Cardiac muscle cell (in vitro differentiated cells and primary cell): Measurements from ENCODE around the gene ZNF195. TPM values are rescaled to one million over a fixed set of nuclear protein-coding genes. Genes with fewer than 3 reads are reported as not detected.

ENCODE experiments used
- DNase-seq, 2 donors: peaks; one replicate each; pipeline versions ENCODE4 v3.0.0 to v3.0.0-alpha.2; 2010 to 2017; ENCODE audit warnings: low read depth in 1 of 2, low spot score in 1 of 2
- H3K27ac ChIP-seq: fragments of 200-600 bp; sonication (generic); 2 replicates; pipeline ENCODE4 v1.5.1; 2016
- H3K27me3 ChIP-seq: fragments of 200-600 bp; sonication (generic); 2 replicates; pipeline ENCODE4 v1.6.0; 2016; ENCODE audit warnings: control low read depth
- H3K36me3 ChIP-seq: fragments of 200-600 bp; sonication (generic); 2 replicates; pipeline ENCODE4 v1.5.1; 2016; ENCODE audit warnings: control low read depth
- H3K4me1 ChIP-seq: fragments of 200-600 bp; sonication (generic); 2 replicates; pipeline ENCODE4 v1.8.1; 2017; ENCODE audit warnings: low read depth, mild to moderate bottlenecking, mixed run types
- H3K4me3 ChIP-seq: fragments of 200-600 bp; sonication (generic); 2 replicates; pipeline ENCODE4 v1.5.1; 2016; ENCODE audit warnings: mild to moderate bottlenecking
- H3K9me3 ChIP-seq: fragments of 200-600 bp; sonication (generic); 2 replicates; pipeline ENCODE4 v1.5.1; 2017; ENCODE audit warnings: low read depth, mild to moderate bottlenecking, control low read depth
- CTCF ChIP-seq: IDR thresholded peaks from 2 replicates; pipeline ENCODE4 v1.5.1; 2012; ENCODE audit warnings: low read depth, mild to moderate bottlenecking, low read length
- polyA plus RNA-seq: library from polyadenylated mRNA; unstranded; fragments of >200 nt; fragmentation: Nextera tagmentation; extraction: Ambion mirVana; gene quantifications from 2 replicates; pipeline ENCODE4 v1.2.1, GENCODE V29; 2016
- total RNA-seq: library from RNA; depleted of rRNA; stranded (reverse); fragments of >200 nt; gene quantifications from 2 replicates; pipeline ENCODE4 v1.2.3, GENCODE V29; 2016

The ZNF195 gene
- total and polyA plus RNA-seq, 2 experiments from 2014 or later = 35.1 to 35.5 TPM

- DNase-seq = peak; percentile 12 to 79
- H3K4me3 ChIP-seq = peak overlapping the region; percentile 62
- peaks cover 24% of the 10 kb centered on the region for H3K36me3 ChIP-seq
- H3K27me3 ChIP-seq = no peaks in the 10 kb centered on the region
- no peak for TF ChIP-seq CTCF
- no peaks in the 10 kb centered on the region for H3K9me3 ChIP-seq
- no peaks in the 10 kb centered on the region for H3K4me1 ChIP-seq
- H3K27ac ChIP-seq = peak overlapping the region; percentile 74
Observed at GRCh38 chr11:3380706-3381545, 2.0 kb upstream of the ZNF195 start.

- no peak for TF ChIP-seq CTCF
- Histone ChIP-seq H3K4me3 (no peak overlapping the region), H3K4me1 (no peaks in the 10 kb centered on the region), H3K27me3 (no peaks in the 10 kb centered on the region), H3K9me3 (no peaks in the 10 kb centered on the region), H3K27ac (no peak overlapping the region), H3K36me3 (peaks cover 21% of the 10 kb centered on the region)
- peak in 1 of 2 donors; percentile 20 for DNase-seq
Observed at GRCh38 chr11:3375552-3375951, 3.4 kb downstream of the ZNF195 start.

- H3K4me3 ChIP-seq = no peak overlapping the region
- H3K4me1 ChIP-seq = no peaks in the 10 kb centered on the region
- H3K27me3 ChIP-seq = no peaks in the 10 kb centered on the region
- no peak for DNase-seq
- H3K36me3 ChIP-seq = peaks cover 61% of the 10 kb centered on the region
- no peak for TF ChIP-seq CTCF
- no peak overlapping the region for H3K27ac ChIP-seq
- H3K9me3 ChIP-seq = no peaks in the 10 kb centered on the region
Observed at GRCh38 chr11:3370311-3370870, 8.6 kb downstream of the ZNF195 start.

- Histone ChIP-seq H3K36me3 (peaks cover 64% of the 10 kb centered on the region), H3K9me3 (no peaks in the 10 kb centered on the region), H3K27ac (no peak overlapping the region), H3K4me1 (no peaks in the 10 kb centered on the region), H3K27me3 (no peaks in the 10 kb centered on the region), H3K4me3 (no peak overlapping the region)
- no peak for DNase-seq
- TF ChIP-seq CTCF = no peak
Observed at GRCh38 chr11:3369366-3369765, 9.6 kb downstream of the ZNF195 start.

- Histone ChIP-seq H3K36me3 (peaks cover 76% of the 10 kb centered on the region), H3K4me1 (no peaks in the 10 kb centered on the region), H3K27ac (no peak overlapping the region), H3K9me3 (no peaks in the 10 kb centered on the region), H3K27me3 (no peaks in the 10 kb centered on the region), H3K4me3 (no peak overlapping the region)
- TF ChIP-seq CTCF = no peak
- DNase-seq = no peak
Observed at GRCh38 chr11:3368199-3368598, 10.7 kb downstream of the ZNF195 start.
